Measurements from ENCODE around the gene NME2.

NME2 gene

GRCh38 chr17:51184124-51184523 lies 17.9 kb downstream of the NME2 start:
- H3K36me3 ChIP-seq (ENCODE audit: control insufficient read depth, insufficient read depth, low read length): no peaks in the 10 kb centered on the region; the same call in none of the 2 replicates
- H3K4me3 ChIP-seq (replicated peaks; ENCODE audit: low read depth, low read length): no peak overlapping the region
- DNase-seq (ENCODE audit: extremely low read depth, insufficient read length): no peak
- H3K27me3 ChIP-seq (replicated peaks; ENCODE audit: control insufficient read depth, insufficient read depth, low read length): no peaks in the 10 kb centered on the region
- TF ChIP-seq CTCF (IDR thresholded peaks at IDR 0.05; ENCODE audit: insufficient read depth, low read length, poor library complexity, severe bottlenecking): no peak

GRCh38 chr17:51185763-51186332 lies 19.6 kb downstream of the NME2 start:
- no peak for DNase-seq (ENCODE audit: extremely low read depth, insufficient read length)
- no peak overlapping the region for H3K4me3 ChIP-seq (replicated peaks; ENCODE audit: low read depth, low read length)
- H3K36me3 ChIP-seq (ENCODE audit: control insufficient read depth, insufficient read depth, low read length): peaks cover 2% of the 10 kb centered on the region
- H3K27me3 ChIP-seq (replicated peaks; ENCODE audit: control insufficient read depth, insufficient read depth, low read length): no peaks in the 10 kb centered on the region
- TF ChIP-seq CTCF (IDR thresholded peaks at IDR 0.05; ENCODE audit: insufficient read depth, low read length, poor library complexity, severe bottlenecking): no peak

GRCh38 chr17:51188271-51188833 lies 22.1 kb downstream of the NME2 start:
- no peak for DNase-seq (ENCODE audit: extremely low read depth, insufficient read length)
- H3K27me3 ChIP-seq (replicated peaks; ENCODE audit: control insufficient read depth, insufficient read depth, low read length): no peaks in the 10 kb centered on the region
- no peak for TF ChIP-seq CTCF (IDR thresholded peaks at IDR 0.05; ENCODE audit: insufficient read depth, low read length, poor library complexity, severe bottlenecking)
- H3K36me3 ChIP-seq (ENCODE audit: control insufficient read depth, insufficient read depth, low read length): peaks cover 3% of the 10 kb centered on the region
- no peak overlapping the region for H3K4me3 ChIP-seq (replicated peaks; ENCODE audit: low read depth, low read length)

GRCh38 chr17:51189162-51189561 lies 23.0 kb downstream of the NME2 start:
- Histone ChIP-seq H3K27me3 (replicated peaks; ENCODE audit: control insufficient read depth, insufficient read depth, low read length) (no peaks in the 10 kb centered on the region), H3K4me3 (replicated peaks; ENCODE audit: low read depth, low read length) (no peak overlapping the region), H3K36me3 (ENCODE audit: control insufficient read depth, insufficient read depth, low read length) (peaks cover 3% of the 10 kb centered on the region)
- no peak for DNase-seq (ENCODE audit: extremely low read depth, insufficient read length)
- no peak for TF ChIP-seq CTCF (IDR thresholded peaks at IDR 0.05; ENCODE audit: insufficient read depth, low read length, poor library complexity, severe bottlenecking)

- Histone ChIP-seq H3K27me3 (replicated peaks; ENCODE audit: control insufficient read depth, insufficient read depth, low read length) (no peaks in the 10 kb centered on the region), H3K4me3 (replicated peaks; ENCODE audit: low read depth, low read length) (no peak overlapping the region), H3K36me3 (ENCODE audit: control insufficient read depth, insufficient read depth, low read length) (peaks cover 3% of the 10 kb centered on the region)
- no peak for DNase-seq (ENCODE audit: extremely low read depth, insufficient read length)
- no peak for TF ChIP-seq CTCF (IDR thresholded peaks at IDR 0.05; ENCODE audit: insufficient read depth, low read length, poor library complexity, severe bottlenecking)
Measured at GRCh38 chr17:51189628-51190027, 23.4 kb downstream of the NME2 start.

GRCh38 chr17:51191895-51192294 lies 25.7 kb downstream of the NME2 start:
- Histone ChIP-seq H3K36me3 (ENCODE audit: control insufficient read depth, insufficient read depth, low read length) (peaks cover 7% of the 10 kb centered on the region), H3K4me3 (replicated peaks; ENCODE audit: low read depth, low read length) (no peak overlapping the region), H3K27me3 (replicated peaks; ENCODE audit: control insufficient read depth, insufficient read depth, low read length) (no peaks in the 10 kb centered on the region)
- TF ChIP-seq CTCF (IDR thresholded peaks at IDR 0.05; ENCODE audit: insufficient read depth, low read length, poor library complexity, severe bottlenecking): no peak
- no peak for DNase-seq (ENCODE audit: extremely low read depth, insufficient read length)

Measured in GM06990 (cell line).